LHCN-M2 (cell line): ENCODE data around the gene SPHK2. TPM values are rescaled to one million over a fixed set of nuclear protein-coding genes. Genes with fewer than 3 reads are reported as not detected.

Experiments used
- total RNA-seq: library from RNA; depleted of rRNA; stranded (reverse); fragments of >200 nt; gene quantifications from 2 replicates; pipeline ENCODE4 v1.2.3, GENCODE V29; 2014; rRNA removed

The SPHK2 gene
- total RNA-seq, 1 experiment from 2014 or later = 13.3 TPM

Other genes starting within 250 kb of the SPHK2 start
- gene KDELR1, start 228.0 kb upstream of the SPHK2 start, total RNA-seq = 115 and 121 TPM in 2 replicates
- gene GRIN2D, start 225.8 kb upstream of the SPHK2 start, total RNA-seq = not detected in 2 replicates
- 66.9 and 70.5 TPM in 2 replicates for gene GRWD1, start 173.5 kb upstream of the SPHK2 start, total RNA-seq
- gene KCNJ14, start 163.9 kb upstream of the SPHK2 start, total RNA-seq = 0.52 and 0.71 TPM in 2 replicates
- gene CYTH2, start 150.1 kb upstream of the SPHK2 start, total RNA-seq = 37.7 and 61.0 TPM in 2 replicates
- 0.06 and 0.13 TPM in 2 replicates for gene LMTK3, start 107.7 kb upstream of the SPHK2 start, total RNA-seq
- gene SULT2B1, start 67.3 kb upstream of the SPHK2 start, total RNA-seq = not detected in 2 replicates
- not detected in 2 replicates for gene SPACA4, start 12.8 kb upstream of the SPHK2 start, total RNA-seq
- not detected in 2 replicates for gene FAM83E, start 4.4 kb upstream of the SPHK2 start, total RNA-seq
- gene RPL18, start 328 bp upstream of the SPHK2 start, total RNA-seq = 1,651 and 2,205 TPM in 2 replicates
- 2.9 and 4.8 TPM in 2 replicates for gene DBP, start 17.9 kb downstream of the SPHK2 start, total RNA-seq
- gene CA11, start 26.7 kb downstream of the SPHK2 start, total RNA-seq = 0.83 and 2.4 TPM in 2 replicates
- not detected in 2 replicates for gene NTN5, start 53.5 kb downstream of the SPHK2 start, total RNA-seq
- not detected in 2 replicates for gene FUT2, start 76.5 kb downstream of the SPHK2 start, total RNA-seq
- 2.4 and 3.5 TPM in 2 replicates for gene MAMSTR, start 100.2 kb downstream of the SPHK2 start, total RNA-seq
- 0.11 and 0.26 TPM in 2 replicates for gene RASIP1, start 121.1 kb downstream of the SPHK2 start, total RNA-seq
- gene IZUMO1, start 127.4 kb downstream of the SPHK2 start, total RNA-seq = not detected in 2 replicates
- not detected in 2 replicates for gene FUT1, start 133.1 kb downstream of the SPHK2 start, total RNA-seq
- not detected in 2 replicates for gene FGF21, start 136.0 kb downstream of the SPHK2 start, total RNA-seq
- 23.8 and 26.5 TPM in 2 replicates for gene BCAT2, start 191.5 kb downstream of the SPHK2 start, total RNA-seq
- not detected in 2 replicates for gene HSD17B14, start 217.0 kb downstream of the SPHK2 start, total RNA-seq
- gene PLEKHA4, start 249.1 kb downstream of the SPHK2 start, total RNA-seq = 21.3 and 27.8 TPM in 2 replicates